IPS-18c (cell line): ENCODE measurements around the gene GTF2H4.
"Not testable (repeated sequence)": the region's sequence is repeated elsewhere in the genome, so short reads cannot be mapped to it uniquely, and the experiment has no call there.

Experiments used
- H3K4me3 ChIP-seq: 2 replicates; pipeline ENCODE4 v1.7.0; 2013; ENCODE audit warnings: low read depth, mild to moderate bottlenecking, low read length, moderate library complexity; ENCODE audit not compliant: insufficient read depth
- H3K9me3 ChIP-seq: one replicate; pipeline ENCODE4 v1.6.1; 2013; ENCODE audit warnings: mild to moderate bottlenecking, low read length, moderate library complexity; ENCODE audit not compliant: control insufficient read depth, insufficient read depth

The GTF2H4 gene

GRCh38 chr6:30908700-30909099 lies 693 bp downstream of the GTF2H4 start:
- peak overlapping the region; percentile 99 for H3K4me3 ChIP-seq
- no peaks in the 10 kb centered on the region for H3K9me3 ChIP-seq

GRCh38 chr6:30910473-30910872 lies 2.5 kb downstream of the GTF2H4 start:
- not testable (repeated sequence) for H3K9me3 ChIP-seq, H3K4me3 ChIP-seq

- H3K9me3 ChIP-seq: no peaks in the 10 kb centered on the region
- H3K4me3 ChIP-seq: no peak overlapping the region
Observed at GRCh38 chr6:30912746-30913520, 4.9 kb downstream of the GTF2H4 start.

GRCh38 chr6:30913721-30914075 lies 5.7 kb downstream of the GTF2H4 start:
- Histone ChIP-seq H3K4me3 (peak overlapping the region; percentile 70; the same call in 1 of the 2 replicates), H3K9me3 (no peaks in the 10 kb centered on the region)

- Histone ChIP-seq H3K4me3 (peak within 1 kb of the TSS; percentile 70), H3K9me3 (no peaks in the 10 kb centered on the region)
Observed at GRCh38 chr6:30914076-30914853, 6.3 kb downstream of the GTF2H4 start, which contains the start of gene VARS2. TSS of gene VARS2 (plus strand) at chr6:30914238. CDS start at chr6:30914837, 599 bp downstream.

GRCh38 chr6:30914854-30915590 lies 7.0 kb downstream of the GTF2H4 start:
- Histone ChIP-seq H3K4me3 (peak overlapping the region; percentile 70), H3K9me3 (no peaks in the 10 kb centered on the region)

- H3K9me3 ChIP-seq: no peaks in the 10 kb centered on the region
- H3K4me3 ChIP-seq: no peak overlapping the region; the same call in 1 of the 2 replicates
Observed at GRCh38 chr6:30915591-30915946, 7.6 kb downstream of the GTF2H4 start.

- H3K9me3 ChIP-seq: no peaks in the 10 kb centered on the region
- H3K4me3 ChIP-seq: no peak overlapping the region
Observed at GRCh38 chr6:30917041-30917440, 9.0 kb downstream of the GTF2H4 start.

GRCh38 chr6:30917487-30917886 lies 9.5 kb downstream of the GTF2H4 start:
- Histone ChIP-seq H3K9me3 (no peaks in the 10 kb centered on the region), H3K4me3 (no peak overlapping the region)

GRCh38 chr6:30918670-30919069 lies 10.7 kb downstream of the GTF2H4 start:
- H3K4me3 ChIP-seq: no peak overlapping the region
- no peaks in the 10 kb centered on the region for H3K9me3 ChIP-seq

- no peak overlapping the region for H3K4me3 ChIP-seq
- peaks cover 1% of the 10 kb centered on the region for H3K9me3 ChIP-seq
Observed at GRCh38 chr6:30922447-30922852, 14.4 kb downstream of the GTF2H4 start.

- H3K9me3 ChIP-seq, H3K4me3 ChIP-seq: not testable (repeated sequence)
Observed at GRCh38 chr6:30924040-30924627, 16.1 kb downstream of the GTF2H4 start.

- peaks cover 2% of the 10 kb centered on the region for H3K9me3 ChIP-seq
Observed at GRCh38 chr6:30926644-30927043, 18.6 kb downstream of the GTF2H4 start.

GRCh38 chr6:30927080-30927479 lies 19.1 kb downstream of the GTF2H4 start:
- not testable (repeated sequence) for H3K4me3 ChIP-seq, H3K9me3 ChIP-seq

More at GRCh38 chr6:30926644-30927043, 18.6 kb downstream of the GTF2H4 start:
- no peak overlapping the region for H3K4me3 ChIP-seq

- Histone ChIP-seq H3K9me3 (peaks cover 2% of the 10 kb centered on the region), H3K4me3 (no peak overlapping the region)
Observed at GRCh38 chr6:30928677-30929076, 20.7 kb downstream of the GTF2H4 start.

- no peak overlapping the region for H3K4me3 ChIP-seq
- H3K9me3 ChIP-seq: peaks cover 2% of the 10 kb centered on the region
Observed at GRCh38 chr6:30930506-30930905, 22.5 kb downstream of the GTF2H4 start.

GRCh38 chr6:30931272-30931671 lies 23.3 kb downstream of the GTF2H4 start:
- H3K4me3 ChIP-seq: no peak overlapping the region

More at GRCh38 chr6:30931272-30931671, 23.3 kb downstream of the GTF2H4 start:
- peaks cover 2% of the 10 kb centered on the region for H3K9me3 ChIP-seq
